DMS 273 (cell line): ENCODE results near the gene SLC9A9.

Source experiments
- DNase-seq: peaks from one replicate; lab custom pipeline; 2025; ENCODE audit not compliant: unreplicated experiment; lab: John Stamatoyannopoulos, UW

Gene SLC9A9

DNA sequence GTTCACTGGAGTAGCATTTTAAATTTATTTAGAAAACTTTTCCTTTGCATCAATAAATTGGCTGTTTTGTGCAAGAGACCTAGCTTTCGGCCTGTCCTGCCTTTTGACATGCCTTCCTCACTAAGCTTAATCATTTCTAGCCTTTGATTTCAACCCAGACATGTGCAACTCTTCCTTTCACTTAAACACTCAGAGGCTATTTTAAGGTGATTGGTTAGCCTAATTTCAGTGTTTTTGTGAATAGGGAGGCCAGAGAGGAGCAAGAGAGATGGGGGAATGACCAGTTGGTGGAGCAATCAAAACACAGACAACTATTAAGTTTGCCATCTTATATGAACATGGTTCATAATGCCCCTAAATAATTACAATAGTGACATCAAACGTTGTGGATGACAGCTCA is 333.4 kb downstream of the SLC9A9 start:
- no peak for DNase-seq

DNA sequence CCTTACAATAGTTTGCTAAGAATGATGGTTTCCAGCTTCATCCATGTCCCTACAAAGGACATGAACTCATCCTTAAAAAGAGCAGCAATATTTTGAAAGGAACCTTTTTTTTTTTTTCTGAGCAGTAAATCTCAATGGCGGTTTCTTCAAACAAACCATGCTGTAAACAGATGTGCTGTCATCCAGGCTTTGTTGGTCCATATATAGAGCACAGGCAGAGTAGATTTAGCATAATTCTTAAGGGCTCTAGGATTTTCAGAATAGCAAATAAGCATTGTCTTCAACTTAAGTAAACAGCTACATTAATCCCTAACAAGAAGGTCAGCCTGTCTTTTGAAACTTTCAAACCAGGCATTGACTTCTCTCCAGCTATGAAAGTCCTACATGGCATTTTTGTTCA is 334.2 kb downstream of the SLC9A9 start:
- DNase-seq = no peak

DNA sequence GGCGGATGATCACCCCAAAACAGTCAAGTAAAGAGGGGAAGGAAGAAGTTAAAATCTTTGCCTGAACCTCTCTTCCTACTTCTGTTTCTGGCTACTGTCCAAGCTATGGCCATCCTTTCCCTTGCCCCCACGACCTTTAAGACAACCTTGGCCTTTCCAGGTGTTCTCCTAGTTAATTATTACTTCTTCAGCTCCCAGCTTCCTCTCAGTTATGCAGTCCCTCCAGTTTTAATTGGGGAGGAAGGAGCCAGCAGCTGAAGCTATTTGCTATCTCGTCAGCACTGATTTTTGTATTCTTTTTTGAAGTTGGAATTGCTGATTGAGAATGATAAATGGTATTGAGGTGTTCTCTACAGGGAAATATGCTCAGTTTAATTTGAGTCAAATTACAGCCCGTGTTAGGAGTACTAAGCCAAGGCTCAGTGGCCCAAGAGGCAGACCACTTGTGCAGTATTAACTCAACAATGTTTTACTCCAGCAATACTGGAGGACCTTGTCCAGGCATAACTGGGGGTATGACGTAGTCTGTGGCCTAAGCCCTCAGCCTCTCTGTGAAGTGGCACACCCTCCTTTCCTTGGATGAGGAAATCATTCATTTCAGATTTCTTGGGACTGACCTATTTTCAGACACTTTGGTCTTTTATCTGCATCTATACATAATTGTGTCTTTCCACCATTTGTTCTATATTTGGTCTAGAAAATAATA is 336.9 kb downstream of the SLC9A9 start:
- DNase-seq = no peak

DNA sequence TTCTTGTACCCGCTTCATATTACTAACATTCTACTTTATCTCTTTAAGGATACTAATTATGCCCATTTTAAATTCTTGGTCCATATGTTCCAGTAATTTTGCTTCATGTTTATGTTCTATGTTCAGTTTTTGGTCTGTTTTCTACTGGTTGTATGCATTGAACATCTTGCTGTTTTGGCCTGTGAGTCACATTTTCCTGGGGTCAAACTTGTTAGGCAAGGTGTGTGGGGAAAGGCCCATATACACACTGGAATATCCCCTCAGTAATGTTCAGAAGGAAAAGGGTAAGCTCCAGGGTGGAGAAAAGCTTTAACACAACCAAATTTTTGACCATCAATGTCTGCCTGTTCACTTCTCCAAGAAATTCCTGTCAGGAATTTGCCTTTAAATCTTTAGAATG is 337.7 kb downstream of the SLC9A9 start:
- DNase-seq = no peak

DNA sequence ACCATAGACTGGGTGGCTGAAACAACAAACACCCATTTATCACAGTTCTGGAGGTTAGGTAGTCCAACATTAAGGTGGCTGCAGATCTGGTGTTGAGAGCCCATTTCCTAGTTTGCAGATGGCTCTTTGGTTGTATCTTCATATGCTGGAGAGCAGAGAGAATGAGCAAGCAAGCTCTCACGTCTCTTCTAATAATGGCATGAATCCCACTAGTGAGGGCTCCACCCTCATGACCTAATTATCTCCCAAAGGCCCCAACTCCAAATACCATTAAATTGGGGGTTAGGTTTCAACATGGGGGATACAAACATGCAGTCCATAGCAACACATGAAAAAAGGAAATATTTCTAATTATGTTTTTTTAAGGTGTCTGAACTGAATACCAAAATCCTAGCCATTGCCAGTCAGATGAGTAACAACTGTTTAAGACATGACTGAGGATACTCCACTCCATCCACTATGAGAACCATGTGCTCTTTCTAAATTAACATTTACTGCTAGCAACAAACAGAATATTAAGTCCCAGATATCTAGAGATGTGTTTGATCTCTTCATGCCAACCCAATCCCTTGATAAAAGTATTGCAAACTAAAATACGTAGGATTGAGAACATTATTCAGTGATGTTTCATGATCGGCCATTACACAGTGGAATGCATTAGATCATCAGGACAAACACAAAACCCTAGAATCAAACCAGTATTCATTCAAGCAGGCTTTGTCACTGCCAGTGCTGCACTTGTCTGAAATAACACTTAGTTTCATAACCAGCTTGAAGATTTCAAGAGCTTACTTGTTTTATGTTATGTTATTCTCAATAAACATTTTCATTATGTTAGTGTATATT is 340.3 kb downstream of the SLC9A9 start:
- DNase-seq = no peak

DNA sequence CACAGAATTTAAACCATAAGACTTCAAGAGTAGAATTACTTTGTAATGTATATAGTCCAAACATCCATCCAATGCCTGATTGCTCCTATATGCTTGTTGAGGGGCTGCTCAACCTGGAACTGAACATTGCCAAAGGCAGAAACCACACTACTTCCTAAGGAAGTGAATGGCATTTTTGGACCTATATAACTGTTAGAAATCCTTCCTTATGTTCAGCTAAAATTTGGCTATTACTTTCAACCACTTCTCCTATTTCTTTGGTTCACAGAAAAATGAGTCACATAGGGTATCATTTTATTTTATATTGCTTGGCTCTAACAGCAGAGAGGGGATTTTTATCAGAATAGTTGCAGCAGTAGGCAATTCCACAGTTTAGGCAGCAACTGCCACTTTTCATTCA is 342.1 kb downstream of the SLC9A9 start:
- DNase-seq = no peak

DNA sequence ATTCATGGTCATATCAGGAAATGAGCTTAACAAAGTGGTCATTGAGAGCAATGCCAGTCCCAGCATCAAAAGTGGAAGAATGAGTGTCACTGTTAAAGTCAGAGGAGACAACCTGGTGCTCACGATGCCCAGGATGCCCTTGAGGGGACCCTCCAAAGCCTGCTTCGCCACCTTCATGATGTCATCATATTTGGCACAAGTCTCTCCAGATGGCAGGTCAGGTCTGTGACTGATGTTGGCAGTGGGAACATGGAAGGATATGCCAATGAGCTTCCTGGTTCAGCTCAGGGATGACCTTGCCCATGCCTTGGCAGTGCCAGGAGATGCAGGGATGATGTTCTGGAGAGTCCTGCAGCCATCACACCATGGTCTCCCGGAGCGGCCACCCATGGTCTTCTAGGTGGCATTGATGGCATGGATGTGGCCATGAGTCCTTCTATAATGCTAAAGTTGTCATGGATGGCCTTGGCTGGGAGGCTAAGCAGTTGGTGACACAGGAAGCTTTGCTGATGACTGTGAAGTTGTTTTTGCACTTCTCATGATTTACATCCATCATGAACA is 344.9 kb downstream of the SLC9A9 start:
- no peak for DNase-seq

DNA sequence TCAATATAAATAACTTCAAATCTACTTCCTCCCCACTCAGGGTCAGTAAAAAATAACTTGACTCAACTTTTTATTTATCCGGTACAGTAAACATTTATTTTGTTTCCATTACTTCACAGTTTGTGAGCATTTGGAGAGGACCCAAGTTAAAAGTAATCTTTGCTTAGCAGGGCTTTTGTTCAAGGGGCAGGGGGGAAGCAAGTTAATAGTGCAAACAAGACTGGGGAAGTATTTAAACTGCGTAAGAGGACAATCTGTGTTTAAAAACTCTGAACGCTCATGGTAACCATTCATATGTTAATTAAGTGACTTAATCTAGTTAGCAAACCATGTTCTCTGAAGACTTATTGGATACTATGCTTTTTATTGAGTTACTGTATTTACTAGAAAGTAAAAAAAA is 346.2 kb downstream of the SLC9A9 start:
- DNase-seq = no peak

DNA sequence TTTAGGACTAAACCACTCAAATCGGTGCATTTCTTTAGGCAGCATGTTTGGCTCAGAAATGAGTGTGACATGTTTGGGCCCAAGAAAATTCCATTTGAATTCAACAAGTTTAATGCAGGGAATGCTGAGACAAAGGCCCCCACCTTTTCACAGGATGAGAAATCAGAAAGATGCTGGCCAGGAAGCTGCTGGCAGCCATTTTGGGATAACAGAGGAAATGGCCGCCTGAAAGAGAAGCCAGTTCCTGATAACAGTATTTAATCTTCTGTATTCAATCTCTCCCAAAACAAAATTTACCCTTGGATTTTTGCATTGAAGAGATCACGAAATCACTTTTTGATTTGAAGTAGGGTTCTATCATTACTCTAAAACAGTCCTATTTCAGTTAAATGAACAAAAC is 350.9 kb downstream of the SLC9A9 start:
- DNase-seq = peak; percentile 27

DNA sequence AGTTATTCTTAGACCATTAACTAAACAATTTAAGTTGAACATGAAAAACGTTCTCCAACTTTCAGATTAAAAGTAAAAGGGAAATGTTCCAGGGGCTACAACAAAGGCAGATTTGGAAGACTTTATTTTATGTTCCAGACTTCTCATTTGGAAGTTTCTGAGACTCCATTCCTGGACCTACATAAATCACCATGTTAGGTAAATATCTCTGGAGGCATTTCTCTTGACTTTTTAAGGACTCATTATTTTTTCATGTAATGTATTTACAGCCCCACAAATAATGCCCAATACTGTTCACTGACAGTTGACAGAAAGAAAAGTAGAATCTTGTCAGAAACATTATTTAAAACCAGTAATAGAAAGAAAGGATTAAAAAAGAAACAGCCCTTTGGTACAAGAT is 352.1 kb downstream of the SLC9A9 start:
- DNase-seq = no peak

DNA sequence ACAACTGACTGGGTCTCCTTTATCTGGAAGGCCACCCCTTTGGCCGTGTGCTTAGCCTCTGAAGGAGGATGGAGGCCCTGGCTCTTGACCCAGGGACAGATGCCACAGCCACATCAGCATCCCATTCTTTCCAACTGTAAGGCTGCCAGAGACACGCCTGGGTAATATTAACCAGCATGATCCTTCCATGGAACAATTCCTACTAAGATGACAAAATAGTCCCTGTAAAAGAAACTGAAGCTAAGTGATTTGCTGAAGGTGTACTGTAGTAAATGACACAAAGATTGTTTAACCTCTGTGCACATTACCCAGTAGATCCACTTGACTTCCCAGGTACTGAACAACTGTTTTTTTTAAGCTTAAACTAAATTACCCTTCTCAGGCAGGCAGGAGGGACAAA is 352.7 kb downstream of the SLC9A9 start:
- no peak for DNase-seq

DNA sequence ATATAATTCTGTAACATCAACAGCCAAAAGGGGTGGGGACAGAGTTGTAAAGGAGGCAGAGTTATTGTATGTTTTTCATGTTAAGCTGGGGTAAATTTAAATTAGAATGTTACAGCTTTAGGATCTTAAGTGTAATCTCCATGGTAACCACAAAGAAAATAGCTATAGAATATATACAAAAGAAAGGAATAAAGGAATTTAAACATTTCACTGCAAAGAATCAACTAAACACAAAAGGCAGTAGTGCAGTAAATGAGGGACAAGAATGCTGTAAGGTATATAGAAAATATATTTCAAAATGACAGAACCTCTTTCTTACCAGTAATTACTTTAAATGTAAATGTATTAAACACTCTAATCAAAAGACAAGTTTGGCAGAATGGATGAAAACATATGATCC is 361.7 kb downstream of the SLC9A9 start:
- DNase-seq = no peak

DNA sequence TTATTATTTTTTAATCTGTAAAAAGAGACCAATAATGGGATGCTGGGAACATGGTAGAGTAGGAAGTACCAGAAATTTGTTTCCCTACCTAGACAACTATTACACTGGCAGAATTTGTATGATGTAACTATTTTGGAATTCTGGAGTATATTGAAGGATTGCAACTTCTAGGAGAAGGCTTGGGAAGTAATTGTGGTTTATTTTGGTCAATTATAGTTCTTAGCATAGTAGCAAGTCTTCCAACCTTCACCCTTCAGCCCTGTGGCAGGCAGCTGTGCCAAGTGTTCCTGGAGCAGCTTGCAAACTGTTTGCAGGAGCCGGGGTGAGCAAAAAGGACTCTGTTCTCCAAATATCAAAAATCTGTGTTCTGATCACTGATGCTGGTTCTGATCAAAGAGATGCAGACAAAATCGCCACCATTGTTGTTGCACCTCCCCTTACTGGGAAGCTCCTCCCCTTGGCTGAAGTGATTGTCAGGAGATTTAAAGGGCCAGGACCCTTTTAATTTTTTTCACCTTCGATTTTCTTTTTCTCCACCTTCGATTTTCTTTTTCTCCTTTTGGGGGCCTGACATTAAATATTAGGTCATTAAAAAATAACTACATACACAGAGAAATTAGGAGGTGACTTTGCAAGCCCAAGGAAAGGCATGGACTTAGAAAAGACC is 363.3 kb downstream of the SLC9A9 start:
- DNase-seq = no peak

DNA sequence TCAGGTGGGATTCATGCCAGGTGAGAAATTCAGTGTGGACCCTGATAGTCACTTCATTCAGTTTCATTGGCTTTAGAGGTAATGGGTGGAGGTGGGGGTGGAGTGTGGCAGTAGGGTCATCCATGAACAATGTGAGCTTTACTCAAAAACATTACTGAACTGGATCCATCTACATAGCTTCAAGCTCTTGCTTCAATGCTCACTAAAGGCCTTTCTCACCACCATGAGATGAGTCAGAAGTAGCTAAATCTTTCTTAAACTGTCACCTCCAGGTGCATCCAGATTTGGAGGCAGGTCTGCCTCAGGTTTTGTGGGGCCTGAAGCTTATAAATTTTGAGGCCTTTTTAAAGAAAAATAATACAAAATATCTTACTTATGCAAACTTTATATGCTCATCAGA is 365.1 kb downstream of the SLC9A9 start:
- DNase-seq = no peak

DNA sequence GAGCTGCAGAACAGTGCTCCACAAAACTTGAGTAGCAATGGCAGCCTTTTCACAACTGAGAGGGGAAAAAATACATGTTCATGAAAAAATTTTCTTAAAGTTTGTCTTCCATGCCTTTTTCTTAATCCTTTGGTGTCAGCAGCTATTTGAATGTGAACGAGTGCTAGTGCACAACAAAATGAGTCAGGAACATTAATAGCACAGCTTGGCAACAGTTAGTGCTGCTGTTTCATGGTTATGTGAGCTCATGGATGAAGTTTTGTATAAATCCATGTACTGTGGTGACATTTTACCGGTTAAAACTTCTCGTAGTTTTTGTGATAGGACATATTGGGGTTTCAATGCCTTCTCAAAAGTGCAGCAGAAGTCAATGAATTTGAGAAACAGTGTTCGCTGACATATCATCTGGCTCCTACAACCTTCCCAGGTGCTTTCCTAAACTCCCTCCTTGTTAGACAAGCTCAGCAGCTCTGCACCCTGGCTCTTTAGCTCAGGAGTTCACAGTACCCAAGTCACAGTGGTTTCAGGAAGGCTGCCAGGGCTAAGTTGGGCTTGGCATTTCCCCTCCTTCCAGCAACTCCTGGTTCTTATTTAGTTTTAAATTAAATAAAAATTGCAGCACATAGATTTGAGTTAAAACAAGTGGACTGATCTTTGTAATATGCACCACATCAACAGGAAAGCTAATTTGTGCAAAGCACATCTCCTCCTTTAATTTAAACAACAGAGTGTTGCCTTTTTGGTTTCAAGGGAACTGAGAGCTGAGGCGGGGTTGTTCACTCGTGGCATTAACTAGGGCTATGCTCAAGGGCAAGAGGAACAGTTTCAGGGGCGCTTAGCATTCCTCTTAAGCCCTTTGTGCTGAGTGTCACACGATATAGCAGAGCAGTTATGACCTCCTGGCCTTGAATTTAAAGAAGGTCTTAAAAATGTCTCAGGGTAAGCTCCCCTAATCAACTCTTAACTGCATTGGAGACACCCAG is 365.9 kb downstream of the SLC9A9 start:
- DNase-seq = no peak

DNA sequence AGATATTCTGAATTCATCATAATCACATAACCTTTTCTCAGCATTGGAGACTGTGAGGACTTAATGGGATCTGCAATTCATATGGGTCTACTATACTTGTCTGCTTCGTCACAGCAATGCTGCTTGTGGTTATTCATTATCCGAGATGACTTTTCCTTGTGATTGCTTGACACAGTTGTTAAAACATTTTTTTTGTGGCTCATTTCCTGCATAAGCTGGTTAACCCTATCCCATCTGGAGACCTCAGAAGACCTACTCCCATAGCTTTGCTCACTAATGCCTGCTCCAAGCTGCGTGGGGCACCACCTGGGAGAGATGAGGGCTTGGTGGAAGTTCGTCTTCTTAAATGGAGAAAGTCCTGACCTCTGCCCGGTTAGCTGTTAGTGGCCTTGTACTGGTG is 367.9 kb downstream of the SLC9A9 start:
- DNase-seq = no peak

DNA sequence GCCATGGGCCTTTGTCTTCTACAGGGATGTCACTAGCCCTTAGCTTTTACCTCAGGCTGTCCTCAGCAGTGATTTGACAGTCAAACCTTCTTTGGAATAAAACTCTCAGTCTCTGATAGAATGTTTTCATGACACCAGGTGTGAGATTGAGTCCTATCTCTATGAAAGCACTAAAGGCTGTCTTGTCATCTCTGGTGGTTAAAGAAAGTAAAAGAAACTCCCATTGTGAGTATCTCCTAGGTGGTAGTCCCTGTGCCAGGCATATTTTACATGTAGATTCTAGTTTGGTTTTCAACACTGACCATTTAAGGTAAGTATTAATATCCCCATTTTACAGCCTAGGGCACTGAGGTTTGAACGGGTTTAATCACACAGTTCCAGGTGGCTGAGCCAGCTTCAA is 368.5 kb downstream of the SLC9A9 start:
- DNase-seq = no peak

DNA sequence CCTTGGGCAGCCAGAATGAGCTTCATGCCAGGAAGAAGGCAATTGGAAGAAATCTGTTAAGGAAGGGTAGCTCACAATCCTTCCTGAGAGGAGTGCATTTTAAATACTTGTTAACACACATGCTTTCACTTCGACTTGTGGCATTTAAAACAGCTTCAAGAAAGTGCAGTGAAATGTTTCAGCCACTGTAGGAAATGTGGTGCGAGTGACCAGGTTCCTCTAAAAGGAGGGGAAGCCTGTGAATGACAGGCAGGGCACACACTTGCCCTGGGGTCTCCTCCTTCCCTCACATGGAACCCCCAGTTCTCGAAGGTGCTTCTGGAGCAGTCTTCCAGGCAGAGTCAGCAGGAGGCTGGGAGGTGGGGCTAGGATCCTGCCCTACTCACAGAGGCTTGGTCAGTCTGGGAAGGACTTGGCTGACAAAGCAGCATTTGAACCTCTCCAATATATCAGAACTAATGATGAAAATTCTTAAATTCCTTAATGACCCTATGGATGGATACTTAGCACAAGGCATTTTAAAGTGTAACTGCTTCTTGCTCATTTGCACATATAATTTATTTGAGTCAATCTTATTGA is 370.1 kb downstream of the SLC9A9 start:
- DNase-seq = no peak

DNA sequence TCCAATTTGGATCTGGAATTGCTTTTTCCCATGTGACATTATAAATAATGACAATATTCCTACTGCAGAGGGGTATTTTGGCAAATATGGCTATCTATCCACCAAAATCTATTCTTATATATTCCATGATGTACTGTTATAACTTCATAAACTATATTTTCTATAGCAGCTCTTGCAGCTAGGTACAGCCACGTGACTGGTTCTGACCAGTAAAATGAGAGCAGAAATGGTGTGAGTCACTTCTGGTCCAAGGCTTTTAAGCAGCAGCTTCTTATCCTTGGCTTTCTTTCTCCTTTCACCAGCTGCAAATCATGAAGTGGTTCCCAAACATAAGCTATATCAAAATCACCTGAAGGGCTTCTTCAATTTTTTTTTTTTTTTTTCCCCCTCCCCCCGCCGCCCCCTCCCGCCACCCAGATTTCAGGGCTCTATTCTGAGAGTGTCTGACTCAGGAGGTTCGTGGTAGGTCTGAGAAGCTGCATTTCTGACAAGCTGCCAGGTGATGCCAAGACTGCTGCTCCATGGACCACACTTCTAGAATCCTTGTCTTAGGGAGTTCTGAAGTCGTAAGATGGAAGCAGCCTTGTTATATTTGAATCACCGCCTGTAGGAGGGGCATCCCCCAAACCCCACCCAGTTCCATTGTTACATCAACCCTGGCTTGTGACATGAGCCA is 371.2 kb downstream of the SLC9A9 start:
- DNase-seq = no peak

DNA sequence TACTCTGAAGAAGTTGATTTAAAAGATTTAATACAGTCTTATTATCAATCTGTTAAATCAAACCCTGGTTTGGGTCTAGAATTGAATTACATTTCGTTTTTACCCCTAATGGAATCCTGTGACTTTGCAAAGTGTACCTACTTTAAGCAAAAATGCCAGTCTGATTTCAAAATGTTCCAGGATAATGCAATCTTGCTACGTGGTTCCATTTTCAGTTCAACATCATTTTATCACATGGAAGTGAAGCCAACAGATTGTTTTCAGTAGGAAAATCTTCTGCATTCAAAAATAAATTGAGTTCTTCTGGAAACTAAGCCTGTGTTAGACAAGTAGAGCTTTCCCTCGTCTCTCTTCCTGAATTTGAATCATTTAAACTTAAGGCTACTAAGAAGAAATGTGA is 372.3 kb downstream of the SLC9A9 start:
- no peak for DNase-seq
